HEK293 (cell line): ENCODE data around the gene CSNK1G3.

Experiments used
- CTCF ChIP-seq: fragments of 450-650 bp; formaldehyde crosslinking; IDR thresholded peaks from 2 replicates; pipeline ENCODE4 v1.5.1; 2016; ENCODE audit warnings: missing biosample characterization, missing genetic modification characterization
- PBX3 ChIP-seq: sonication (generic); formaldehyde crosslinking; IDR thresholded peaks from 2 replicates; pipeline ENCODE4 v1.8.1; 2022; ENCODE audit warnings: mild to moderate bottlenecking, moderate library complexity, missing genetic modification reagents
- REST ChIP-seq: fragments of 450-650 bp; formaldehyde crosslinking; IDR thresholded peaks from 2 replicates; pipeline ENCODE4 v1.5.1; 2016; ENCODE audit warnings: missing biosample characterization, missing genetic modification characterization
- ZNF121 ChIP-seq: fragments of 450-650 bp; formaldehyde crosslinking; IDR thresholded peaks from 2 replicates; pipeline ENCODE4 v1.5.1; 2016; ENCODE audit warnings: missing biosample characterization, missing genetic modification characterization
- ZNF146 ChIP-seq: fragments of 450-650 bp; formaldehyde crosslinking; IDR thresholded peaks from 2 replicates; pipeline ENCODE4 v1.5.1; 2016; ENCODE audit warnings: missing biosample characterization, missing genetic modification characterization
- ZNF184 ChIP-seq: fragments of 450-650 bp; IDR thresholded peaks from 2 replicates; pipeline ENCODE4 v1.5.1; 2018; ENCODE audit warnings: missing biosample characterization, mild to moderate bottlenecking, missing genetic modification characterization
- ZNF19 ChIP-seq: fragments of 450-650 bp; formaldehyde crosslinking; IDR thresholded peaks from 2 replicates; pipeline ENCODE4; 2016; ENCODE audit warnings: missing biosample characterization, missing genetic modification characterization, low read depth
- ZNF302 ChIP-seq: fragments of 450-650 bp; formaldehyde crosslinking; IDR thresholded peaks from 2 replicates; pipeline ENCODE4 v1.5.1; 2016; ENCODE audit warnings: missing biosample characterization, missing genetic modification characterization, low read depth
- ZSCAN23 ChIP-seq: fragments of 450-650 bp; formaldehyde crosslinking; IDR thresholded peaks from 2 replicates; pipeline ENCODE4 v1.5.1; 2016; ENCODE audit warnings: missing biosample characterization, missing genetic modification characterization

GRCh38 chr5:123486951-123487655 lies 24.9 kb upstream of the CSNK1G3 start:
- TF ChIP-seq ZNF19 (tag by site-specific recombination) (no peak), CTCF (no peak), ZSCAN23 (no peak), REST (tag by site-specific recombination) (no peak), PBX3 (CRISPR knock-in tag) (no peak), ZNF302 (tag by site-specific recombination) (no peak), ZNF184 (tag by site-specific recombination) (no peak), ZNF121 (no peak), ZNF146 (tag by site-specific recombination) (no peak)
